IPS-11a (cell line): ENCODE measurements around the gene CSGALNACT2.

Source experiments
- H3K4me3 ChIP-seq: one replicate; pipeline ENCODE4 v1.5.1; 2013; ENCODE audit warnings: low read depth, low read length, control low read depth

The CSGALNACT2 gene

DNA sequence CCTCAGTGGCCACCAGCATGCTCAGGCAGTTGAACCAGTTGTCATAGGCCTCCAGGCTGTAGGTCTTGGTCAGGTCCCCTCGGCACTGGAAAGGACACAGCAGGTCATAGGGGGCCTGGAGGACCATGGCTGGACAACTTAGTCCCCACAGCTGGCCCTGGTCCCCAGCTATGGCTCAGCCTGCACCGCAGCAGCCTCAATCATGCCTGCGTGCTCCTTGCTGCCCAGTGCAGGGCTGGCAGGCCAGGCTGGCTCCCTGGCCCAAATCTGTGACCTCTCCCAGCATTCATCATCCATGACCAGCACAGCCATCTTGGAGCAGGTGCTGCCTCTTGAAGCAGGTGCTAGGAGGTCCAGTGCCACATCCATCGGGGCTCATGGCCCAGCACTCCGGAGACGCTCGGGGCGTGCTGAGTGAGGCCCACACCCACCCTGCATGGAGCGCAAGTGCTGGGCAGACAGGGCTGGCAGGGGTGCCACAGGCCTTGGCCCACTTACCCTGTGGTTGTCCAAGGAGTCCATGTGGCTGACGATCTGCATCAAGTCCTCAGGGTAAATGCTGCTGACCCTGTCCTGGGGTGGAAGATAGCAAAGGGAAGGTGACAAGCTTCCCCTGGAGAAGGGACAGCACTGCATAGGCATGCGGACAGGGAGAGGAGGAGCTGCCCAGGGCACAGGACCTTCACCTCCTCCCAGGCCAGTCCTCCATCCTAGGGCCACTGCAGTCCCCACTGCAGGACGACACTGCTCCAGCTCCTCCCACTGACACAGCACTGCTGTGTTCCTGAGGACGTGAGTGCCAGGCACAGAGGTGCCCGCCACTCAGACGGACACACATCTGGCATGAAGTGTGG is 61.7 kb downstream of the CSGALNACT2 start:
- no peak overlapping the region for H3K4me3 ChIP-seq

GRCh38 chr10:43200538-43201390 is 62.5 kb downstream of the CSGALNACT2 start:
- no peak overlapping the region for H3K4me3 ChIP-seq

DNA sequence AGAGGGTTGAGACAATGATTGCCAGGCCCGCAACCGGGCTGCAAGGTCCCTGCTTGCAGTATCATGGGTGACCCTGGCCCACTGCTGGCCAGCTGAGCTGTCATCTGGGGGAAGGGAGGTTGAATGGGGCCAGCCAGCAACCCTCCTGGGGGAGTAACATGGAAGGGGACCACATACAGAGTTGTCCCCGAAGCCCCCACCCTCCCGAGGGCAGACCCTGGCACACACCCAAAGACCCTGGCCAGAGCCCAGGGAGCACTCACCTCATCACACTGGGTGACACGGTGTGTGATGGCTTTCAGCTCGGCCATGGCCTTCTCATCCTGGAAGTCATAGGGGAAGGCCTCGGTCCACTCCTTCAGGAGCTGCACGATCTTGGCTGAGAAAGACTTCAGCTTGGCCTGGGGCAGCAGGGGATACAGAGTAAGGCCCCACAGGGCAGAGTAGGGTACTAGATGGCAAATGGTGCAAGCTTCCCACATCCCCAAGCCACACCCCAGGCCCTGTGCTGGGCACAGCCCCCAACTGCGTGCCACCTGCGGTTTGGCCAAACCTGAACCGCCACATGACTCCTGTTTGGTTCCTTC is 63.4 kb downstream of the CSGALNACT2 start:
- H3K4me3 ChIP-seq = peak overlapping the region; percentile 69

- peak overlapping the region; percentile 69 for H3K4me3 ChIP-seq
These were observed 64.0 kb downstream of the CSGALNACT2 start for GRCh38 chr10:43202224-43202656.

DNA sequence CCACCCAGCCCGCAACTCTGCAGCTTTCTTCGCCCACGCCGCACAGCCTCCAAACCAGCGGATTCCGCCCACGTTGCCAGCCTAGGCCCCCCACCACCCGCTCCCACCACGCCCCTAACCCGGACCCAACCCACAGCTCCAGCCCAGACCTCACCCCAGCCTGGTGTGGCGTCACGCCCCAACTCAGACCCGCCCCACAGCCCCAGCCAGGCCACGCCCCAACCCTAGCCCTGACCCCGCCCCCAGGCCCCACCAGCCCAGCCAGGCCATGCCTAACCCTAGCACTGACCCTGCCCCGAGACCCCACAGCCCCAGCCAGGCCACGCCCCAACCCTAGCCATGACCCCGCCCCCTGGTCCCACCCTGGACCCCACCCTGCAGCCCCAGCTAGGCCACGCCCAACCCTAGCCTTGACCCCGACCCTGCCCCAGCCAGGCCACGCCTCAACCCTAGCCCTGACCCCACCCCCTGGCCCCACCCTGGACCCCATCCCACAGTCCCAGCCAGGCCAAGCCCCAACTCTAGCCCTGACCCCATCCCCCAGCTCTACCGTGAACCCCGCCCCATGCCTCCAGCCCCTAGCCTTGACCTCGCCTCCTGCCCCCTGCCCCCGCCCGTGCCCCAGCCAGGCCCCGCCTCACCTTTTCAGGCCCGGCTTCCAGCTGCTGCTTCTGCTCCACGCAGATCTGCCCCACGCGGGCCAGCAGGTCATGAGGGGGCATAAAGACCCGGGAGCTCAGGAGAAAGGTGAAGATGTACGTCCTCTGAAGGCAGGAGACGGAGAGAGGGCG is 64.6 kb downstream of the CSGALNACT2 start:
- H3K4me3 ChIP-seq = peak overlapping the region; percentile 75

DNA sequence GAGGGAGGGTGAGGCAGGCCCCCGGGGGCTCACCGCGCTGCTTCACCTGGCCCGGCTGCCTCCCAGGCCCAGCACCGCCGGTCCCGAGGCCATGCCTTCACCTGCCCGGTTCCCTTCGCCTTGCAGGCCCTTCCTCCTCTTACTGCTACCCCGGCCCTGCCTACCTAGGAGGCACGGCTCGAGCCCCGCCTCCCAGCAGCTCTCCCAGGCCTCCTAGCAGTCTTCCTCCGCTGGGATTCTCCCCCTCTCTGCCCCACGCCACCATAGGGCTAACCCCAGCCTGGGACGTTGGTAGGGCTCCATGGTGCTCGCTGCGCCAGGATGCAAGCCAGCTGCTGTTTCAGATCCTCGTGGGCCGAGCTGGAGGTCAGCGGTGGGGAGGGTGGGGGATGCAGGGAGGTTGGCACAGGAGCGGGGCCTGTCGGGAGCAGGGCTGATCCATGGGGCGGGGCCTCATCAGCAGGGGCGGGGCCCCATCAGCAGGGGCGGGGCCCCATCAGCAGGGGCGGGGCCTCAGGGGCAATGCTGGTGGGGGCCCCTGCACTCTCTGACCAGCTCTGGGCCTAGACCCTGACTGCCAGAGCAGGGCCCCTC is 65.3 kb downstream of the CSGALNACT2 start:
- H3K4me3 ChIP-seq = peak overlapping the region; percentile 75

DNA sequence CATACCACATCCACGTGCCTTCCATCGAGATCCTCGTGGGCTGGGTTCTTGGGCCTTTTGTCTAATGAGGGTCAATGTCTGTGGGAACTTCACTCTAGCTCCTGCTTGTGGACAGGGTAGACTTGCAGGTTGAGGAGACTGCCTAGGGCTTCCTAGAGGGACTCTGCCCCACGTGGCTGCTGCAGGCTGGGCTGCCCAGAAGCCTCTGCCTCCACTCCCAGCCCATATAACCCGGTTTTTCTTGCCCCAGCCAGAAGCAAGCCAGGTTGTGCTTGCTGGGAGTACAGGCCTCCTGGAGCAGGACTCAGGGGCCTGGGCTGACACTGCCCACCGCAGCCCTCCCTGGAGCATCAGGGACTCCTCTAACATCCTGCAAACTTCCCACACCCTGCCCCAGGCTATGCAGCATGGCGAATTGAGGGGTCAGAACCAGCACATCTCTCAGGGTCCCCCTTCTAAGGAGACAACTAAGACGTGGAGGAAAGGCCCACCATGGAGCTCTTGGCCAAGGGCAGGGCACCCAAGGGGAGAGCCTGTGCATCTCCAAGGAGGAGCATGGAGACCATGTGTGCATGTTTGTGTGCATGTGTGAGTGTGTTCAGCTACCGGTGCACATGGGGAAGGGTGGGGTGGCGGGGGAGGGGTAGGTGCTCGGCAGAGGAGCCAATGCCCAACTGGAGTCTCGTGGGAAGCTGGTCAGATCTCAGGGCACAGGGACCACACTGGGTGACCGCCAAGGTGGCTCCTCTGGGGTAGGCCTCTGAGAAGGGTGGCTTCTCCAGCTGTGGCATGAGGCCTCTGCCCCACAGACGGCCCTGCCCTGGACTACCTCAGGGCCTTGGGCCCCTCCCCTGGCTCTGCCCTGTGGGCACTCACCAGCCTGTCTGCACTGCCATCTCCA is 66.0 kb downstream of the CSGALNACT2 start:
- H3K4me3 ChIP-seq = no peak overlapping the region

DNA sequence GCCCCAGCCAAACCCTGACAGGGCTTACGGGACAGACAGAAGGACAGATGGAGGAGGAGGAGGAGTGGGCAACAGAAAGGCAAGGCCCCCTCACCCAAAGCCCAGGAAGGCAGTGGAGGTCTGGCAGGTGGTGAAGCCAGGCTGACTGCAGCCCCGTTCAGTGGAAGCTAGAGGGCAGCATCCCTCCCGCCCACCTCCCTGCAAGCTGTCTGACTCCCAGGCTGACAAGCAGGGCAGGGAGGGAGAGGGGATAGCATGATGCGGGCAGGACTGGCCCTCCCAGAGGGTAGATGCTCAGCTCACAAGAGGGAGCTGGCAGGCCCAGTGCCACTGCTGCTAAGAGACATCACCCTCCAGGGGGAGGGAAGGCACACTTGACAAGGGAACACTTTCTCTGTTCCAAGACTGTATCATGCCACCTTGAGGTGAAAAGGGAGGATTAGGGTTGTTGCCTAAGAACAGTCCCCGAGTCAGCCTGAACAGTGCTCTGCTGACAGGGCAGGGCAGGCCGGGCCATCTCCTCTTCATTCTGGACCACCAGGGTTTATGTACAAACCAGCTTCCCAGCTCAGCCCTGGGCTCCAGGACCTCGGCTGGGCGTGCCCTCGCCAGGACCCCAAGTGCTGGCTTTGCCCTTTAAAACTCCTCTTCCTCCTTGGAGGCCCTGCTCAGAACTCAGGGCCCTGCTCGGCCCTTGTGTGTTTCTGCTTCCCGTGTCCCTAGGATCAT is 66.9 kb downstream of the CSGALNACT2 start:
- no peak overlapping the region for H3K4me3 ChIP-seq

DNA sequence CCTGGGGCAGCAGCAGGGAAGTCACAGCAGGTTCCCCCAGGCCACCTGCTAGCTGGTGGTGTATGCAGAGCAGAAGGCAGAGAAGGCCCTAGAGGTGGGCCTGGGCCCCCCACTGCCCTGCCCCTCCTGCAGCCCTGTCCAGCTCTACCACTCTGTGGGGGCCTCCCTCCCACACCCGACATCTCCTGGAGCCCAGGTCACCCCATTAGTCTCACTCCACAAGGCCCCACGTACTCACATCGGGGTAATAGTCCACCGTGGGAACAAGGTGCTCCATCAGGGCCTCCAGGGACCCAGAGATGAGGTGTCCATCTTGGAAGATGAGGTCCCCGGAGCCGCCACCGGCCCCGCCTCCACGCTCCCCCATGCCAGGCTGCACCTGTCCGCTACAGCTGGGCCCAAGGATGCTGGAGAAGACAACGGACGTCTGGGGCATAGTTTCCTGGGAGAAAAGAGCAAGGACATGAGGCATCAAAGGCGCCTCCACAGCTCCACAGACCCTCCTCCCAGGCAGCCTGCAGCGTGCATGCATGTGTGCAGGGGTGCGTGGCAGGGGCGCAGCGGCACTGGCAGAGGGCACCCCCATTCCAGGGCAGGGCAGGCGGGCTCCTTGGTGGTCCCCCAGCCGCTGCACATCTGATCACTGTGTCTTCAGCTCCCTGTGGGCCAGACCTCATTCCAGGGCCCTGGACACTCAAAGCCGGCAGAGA is 67.6 kb downstream of the CSGALNACT2 start:
- no peak overlapping the region for H3K4me3 ChIP-seq

DNA sequence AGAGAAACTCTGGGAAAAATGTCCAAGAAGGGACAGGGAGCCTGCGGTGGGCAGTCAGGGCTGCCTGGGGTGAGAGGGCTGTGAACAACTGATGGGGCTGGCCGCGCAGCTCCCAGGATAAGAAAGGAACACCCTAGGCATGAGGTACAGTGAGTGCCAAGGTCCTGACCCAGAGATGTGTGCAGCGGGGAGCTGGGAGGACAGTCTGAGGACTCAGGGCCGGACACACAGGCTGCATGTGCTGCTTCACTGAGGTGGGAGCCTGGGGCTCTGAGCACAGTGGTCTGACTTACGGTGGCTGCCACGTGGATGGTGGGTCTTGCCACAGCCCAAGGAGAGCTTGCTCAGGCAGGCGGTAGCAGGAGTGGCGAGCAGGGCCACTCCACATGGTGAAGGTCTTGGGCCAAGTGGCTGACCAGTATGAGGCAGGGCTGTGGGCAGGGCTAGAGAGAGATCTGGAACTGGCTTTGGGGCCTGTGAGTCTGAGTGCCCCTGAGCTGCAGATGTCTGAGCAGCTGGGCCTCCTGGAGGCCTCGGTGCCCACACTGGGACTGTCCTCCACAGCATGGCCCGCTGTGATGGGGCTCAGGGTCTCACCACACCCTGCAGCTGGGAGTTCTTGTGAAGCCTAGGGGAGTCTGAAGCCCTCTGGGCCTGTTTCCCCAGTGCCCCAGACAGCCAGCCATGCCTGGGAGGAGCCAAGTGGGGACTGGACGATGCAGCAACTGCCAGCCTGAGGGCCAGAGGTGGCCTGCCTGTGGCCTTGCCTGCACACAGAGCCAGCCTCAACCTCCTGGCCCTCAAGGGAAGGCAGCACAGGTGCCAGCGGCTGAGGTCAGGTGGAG is 68.4 kb downstream of the CSGALNACT2 start:
- no peak overlapping the region for H3K4me3 ChIP-seq

DNA sequence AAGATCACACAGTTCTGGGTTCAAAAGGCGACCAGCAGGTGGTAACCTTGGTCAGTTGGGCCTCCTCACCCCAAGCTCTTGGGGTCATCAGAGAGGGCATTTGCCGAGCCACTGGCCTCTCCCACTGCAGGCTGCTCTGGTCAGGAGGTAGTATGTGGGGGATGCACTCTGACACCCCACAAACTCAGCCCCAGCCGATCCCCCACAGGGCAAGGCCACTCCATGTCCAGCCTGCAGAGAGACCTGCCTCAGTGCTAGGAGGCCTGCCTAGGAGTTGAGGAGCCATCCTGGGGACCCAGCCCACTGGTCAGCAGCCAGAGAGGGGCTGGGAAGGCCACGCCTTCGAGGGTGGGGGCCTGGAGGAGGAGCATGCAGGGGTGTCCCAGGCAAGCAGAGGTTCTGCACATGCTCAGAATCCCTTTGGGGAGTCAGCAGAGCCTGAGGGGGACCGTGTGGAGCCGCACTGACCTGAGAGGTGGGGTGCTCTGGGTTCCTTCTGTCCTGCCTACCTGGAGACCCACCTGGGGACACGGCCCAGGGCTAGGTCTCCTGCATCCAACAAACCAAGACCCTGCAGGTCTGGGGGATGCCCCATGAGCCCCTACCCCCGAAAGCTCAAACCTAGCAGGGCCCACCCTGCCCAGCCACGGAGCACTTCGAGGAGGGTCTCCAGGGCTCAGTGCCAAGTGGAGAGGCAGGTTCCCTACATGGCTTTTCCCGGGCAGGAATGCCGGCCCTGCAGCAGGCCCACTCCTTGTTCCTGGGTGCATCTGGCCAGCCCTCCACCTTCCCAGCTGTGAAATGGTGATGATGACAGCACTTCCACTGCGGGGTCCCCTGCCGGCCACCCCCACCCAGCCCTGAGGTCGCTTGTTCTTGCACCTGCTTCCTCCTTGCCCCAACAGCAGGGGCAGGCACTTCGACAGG is 70.2 kb downstream of the CSGALNACT2 start:
- H3K4me3 ChIP-seq = no peak overlapping the region

DNA sequence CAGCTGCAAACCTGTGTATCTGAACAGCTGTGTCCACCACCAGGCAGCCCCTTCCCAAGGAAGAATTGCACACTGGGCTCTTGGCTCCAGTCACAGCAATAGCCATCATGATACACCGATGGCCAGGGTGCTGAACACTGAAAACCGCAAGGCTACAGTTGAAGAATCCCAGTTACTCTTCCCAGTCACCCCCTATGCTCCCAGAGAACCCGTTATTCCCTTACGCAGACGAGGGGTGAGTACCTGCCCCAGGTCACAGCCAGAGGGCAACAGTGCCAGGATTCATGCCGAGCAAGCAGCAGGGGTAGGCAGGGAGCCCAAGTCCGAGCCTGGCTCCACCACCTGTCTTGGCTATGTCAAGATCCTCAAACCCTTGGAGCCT is 70.8 kb downstream of the CSGALNACT2 start:
- H3K4me3 ChIP-seq = no peak overlapping the region

DNA sequence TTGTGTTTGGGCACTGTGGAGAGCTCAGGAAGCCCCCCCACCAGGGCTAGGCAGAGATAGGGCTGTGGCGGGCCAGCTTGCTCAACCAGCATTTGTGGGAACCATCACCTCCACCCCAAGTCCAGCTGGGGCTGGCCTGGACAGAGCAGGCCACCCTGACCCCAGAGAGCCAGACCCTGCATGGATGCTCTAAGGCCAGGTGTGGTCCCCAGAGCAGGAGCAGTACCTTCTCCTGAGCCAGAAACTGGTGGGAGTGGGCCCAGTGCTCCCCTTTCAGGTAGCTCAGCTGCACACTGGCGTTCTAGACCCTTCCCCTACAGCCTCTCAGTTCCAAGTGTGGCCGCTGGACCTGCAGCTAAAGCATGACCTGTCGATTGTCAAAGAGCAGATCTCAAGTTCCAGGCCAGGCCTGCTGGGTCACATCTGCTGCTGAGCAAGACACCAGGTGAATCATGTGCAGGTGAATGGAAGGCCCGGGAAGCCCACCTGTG is 71.5 kb downstream of the CSGALNACT2 start:
- H3K4me3 ChIP-seq = no peak overlapping the region

- H3K4me3 ChIP-seq = no peak overlapping the region
These were observed 72.3 kb downstream of the CSGALNACT2 start for GRCh38 chr10:43210556-43210955.

GRCh38 chr10:43211030-43211429 is 72.8 kb downstream of the CSGALNACT2 start:
- H3K4me3 ChIP-seq = no peak overlapping the region
